CD4-positive, alpha-beta memory T cell (primary cell): ENCODE results near the gene ZNHIT2. TPM values are rescaled to one million over a fixed set of nuclear protein-coding genes. Genes with fewer than 3 reads are reported as not detected.

Experiments
- CTCF ChIA-PET: fragments of 350-600 bp; sonication (Branson Sonifier 250); formaldehyde crosslinking; loops from one replicate; lab custom pipeline; 2021; ENCODE audit warnings: inconsistent platforms; ENCODE audit not compliant: partially characterized antibody; lab: Charles Lee
- POLR2A ChIA-PET: fragments of 350-600 bp; sonication (Branson Sonifier 250); formaldehyde crosslinking; loops from one replicate; lab custom pipeline; 2021; ENCODE audit not compliant: partially characterized antibody; lab: Charles Lee
- DNase-seq, 5 donors: peaks; one replicate each; pipeline versions ENCODE4 v3.0.0 to v3.0.0-alpha.2; 2020 to 2022; ENCODE audit warnings: mixed read lengths in 1 of 5
- H3K27ac ChIP-seq: one replicate; pipeline ENCODE4 v1.7.0; 2013; ENCODE audit warnings: low read depth, low read length
- H3K27me3 ChIP-seq: 2 replicates; pipeline ENCODE4 v1.7.0; 2013; ENCODE audit warnings: mild to moderate bottlenecking, low read length, moderate library complexity; ENCODE audit not compliant: insufficient read depth
- H3K36me3 ChIP-seq: 2 replicates; pipeline ENCODE4 v1.7.0; 2013; ENCODE audit warnings: mild to moderate bottlenecking, low read length, moderate library complexity; ENCODE audit not compliant: insufficient read depth
- H3K4me1 ChIP-seq: 2 replicates; pipeline ENCODE4 v1.7.0; 2013; ENCODE audit warnings: mild to moderate bottlenecking, low read length, moderate library complexity; ENCODE audit not compliant: insufficient read depth
- H3K4me3 ChIP-seq, 2 donors: one replicate each; pipeline ENCODE4 v1.7.0; 2013; ENCODE audit warnings: low read length in 2 of 2, mild to moderate bottlenecking in 1 of 2
- H3K9me3 ChIP-seq, 2 donors: one replicate each; pipeline ENCODE4 v1.7.0; 2013; ENCODE audit warnings: low read length in 2 of 2, control low read depth in 1 of 2; ENCODE audit not compliant: control insufficient read depth in 1 of 2
- H3K27ac Mint-ChIP-seq, 7 donors: one replicate each; pipeline ENCODE4 v1.8.0; 2020 to 2021; ENCODE audit warnings: mixed read lengths in 7 of 7, mild to moderate bottlenecking in 6 of 7, inconsistent platforms in 3 of 7, moderate library complexity in 3 of 7
- H3K27me3 Mint-ChIP-seq, 2 donors: one replicate each; pipeline ENCODE4 v1.8.0; 2020 to 2021; ENCODE audit warnings: mixed read lengths in 2 of 2
- H3K36me3 Mint-ChIP-seq, 2 donors: one replicate each; pipeline ENCODE4 v1.8.0; 2020 to 2021; ENCODE audit warnings: mixed read lengths in 2 of 2, inconsistent platforms in 1 of 2, mild to moderate bottlenecking in 1 of 2
- H3K4me1 Mint-ChIP-seq, 4 donors: one replicate each; pipeline ENCODE4 v1.8.0; 2020 to 2021; ENCODE audit warnings: mixed read lengths in 4 of 4, mild to moderate bottlenecking in 1 of 4
- H3K4me3 Mint-ChIP-seq, 8 donors: one replicate each; pipeline ENCODE4 v1.8.0; 2020 to 2021; ENCODE audit warnings: mixed read lengths in 8 of 8, mild to moderate bottlenecking in 7 of 8, moderate library complexity in 6 of 8, inconsistent platforms in 3 of 8
- H3K9me3 Mint-ChIP-seq, 8 donors: one replicate each; pipeline ENCODE4 v1.8.0; 2020 to 2021; ENCODE audit warnings: mixed read lengths in 8 of 8, mild to moderate bottlenecking in 5 of 8, inconsistent platforms in 3 of 8, moderate library complexity in 1 of 8
- intact Hi-C: fragments of 100-400 bp; cut with micrococcal nuclease; formaldehyde crosslinking; loops from one replicate; pipeline ENCODE4 v1.15.1; 2023
- microRNA-seq: library from miRNA; unstranded; fragments of <30 nt; microRNA quantifications from one replicate; pipeline ENCODE4 v1.2.0, GENCODE V29; 2021; ENCODE audit warnings: borderline replicate concordance, borderline number of aligned reads, borderline microRNAs expressed, mixed read lengths
- polyA plus RNA-seq, 2 donors: library from polyadenylated mRNA; unstranded; fragments of 300-500 nt; fragmentation: Illumina TruSeq; gene quantifications; one replicate each; pipeline ENCODE4 v1.2.3, GENCODE V29; 2021
- total RNA-seq, 2 experiments: library from RNA; stranded (reverse); gene quantifications; one replicate each; pipeline ENCODE4 v1.2.3, GENCODE V29; 2021

Gene ZNHIT2
- total and polyA plus RNA-seq, 4 experiments from 2014 or later: 13.1 to 22.5 (median 16.2) TPM

DNA sequence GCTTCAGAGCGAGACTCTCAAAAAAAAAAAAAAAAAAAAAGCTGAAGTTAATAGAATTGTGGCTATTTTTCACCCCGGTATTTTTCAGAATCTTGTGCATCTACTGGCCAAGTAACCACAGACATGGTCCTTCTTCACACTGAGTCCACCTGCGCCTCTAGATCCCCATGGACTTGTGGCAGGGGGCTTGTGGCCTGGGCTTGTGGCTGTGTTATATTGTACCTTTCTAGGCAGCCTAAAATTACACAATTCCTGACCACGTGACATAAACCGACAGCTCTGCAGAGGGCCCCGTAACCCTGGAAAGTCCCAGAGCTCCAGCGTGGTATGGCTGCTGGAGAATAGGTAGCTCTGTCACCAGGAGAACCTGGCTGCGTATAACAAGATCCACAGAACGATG, 48.3 kb downstream of the ZNHIT2 start:
- no peaks in the 10 kb centered on the region for H3K4me1 Mint-ChIP-seq
- H3K4me3 Mint-ChIP-seq: no peak overlapping the region
- H3K27me3 Mint-ChIP-seq: no peaks in the 10 kb centered on the region
- DNase-seq: no peak
- intact Hi-C loops: no loop called here
- H3K27ac ChIP-seq: no peak overlapping the region
- H3K4me3 ChIP-seq: no peak overlapping the region
- no peaks in the 10 kb centered on the region for H3K27me3 ChIP-seq
- H3K4me1 ChIP-seq: no peaks in the 10 kb centered on the region
- no peaks in the 10 kb centered on the region for H3K36me3 Mint-ChIP-seq
- H3K36me3 ChIP-seq: no peaks in the 10 kb centered on the region
- no peak overlapping the region for H3K27ac Mint-ChIP-seq
- ChIA-PET CTCF (interaction anchor here (1.3 kb wide), 1 partner anchor 9 kb away, joined by 4 read pairs; no protein-coding TSS in a partner anchor), POLR2A (no interaction called here)
- peaks cover 0 to 2% (median 0%) of the 10 kb centered on the region in 8 donors for H3K9me3 Mint-ChIP-seq
- H3K9me3 ChIP-seq: no peaks in the 10 kb centered on the region

DNA sequence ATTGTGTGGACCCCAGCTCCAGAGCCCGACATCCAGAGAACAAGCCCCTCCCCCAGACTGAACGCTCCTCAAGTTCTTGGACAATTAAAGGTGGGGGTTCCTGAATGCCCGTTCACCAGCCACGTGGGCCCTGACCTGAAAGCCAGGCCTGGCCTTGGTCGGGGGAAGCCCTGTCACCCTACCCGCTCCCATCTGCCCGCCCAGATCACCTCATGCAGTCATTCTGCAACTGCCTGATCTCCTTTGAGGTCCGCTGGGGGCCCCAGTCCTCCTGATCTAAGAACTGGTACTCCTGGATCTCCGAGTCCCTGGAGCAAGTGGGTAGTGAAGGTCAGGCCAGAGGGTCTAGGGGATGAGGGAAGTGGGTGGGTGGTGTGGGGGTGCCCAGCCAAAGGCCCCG, 50.1 kb downstream of the ZNHIT2 start:
- no peaks in the 10 kb centered on the region for H3K36me3 ChIP-seq
- ChIA-PET POLR2A (no interaction called here), CTCF (no interaction called here)
- no peaks in the 10 kb centered on the region for H3K36me3 Mint-ChIP-seq
- H3K27ac Mint-ChIP-seq: no peak overlapping the region
- H3K9me3 Mint-ChIP-seq: no peaks in the 10 kb centered on the region
- H3K4me3 Mint-ChIP-seq: no peak overlapping the region
- no peaks in the 10 kb centered on the region for H3K9me3 ChIP-seq
- H3K27me3 Mint-ChIP-seq: no peaks in the 10 kb centered on the region
- H3K27me3 ChIP-seq: no peaks in the 10 kb centered on the region
- no peak overlapping the region for H3K27ac ChIP-seq
- no peak for DNase-seq
- no peak overlapping the region for H3K4me3 ChIP-seq
- H3K4me1 Mint-ChIP-seq: no peaks in the 10 kb centered on the region
- intact Hi-C loops: no loop called here
- H3K4me1 ChIP-seq: no peaks in the 10 kb centered on the region

- Mint-ChIP-seq H3K4me3 (no peak overlapping the region), H3K4me1 (no peaks in the 10 kb centered on the region), H3K27me3 (no peaks in the 10 kb centered on the region), H3K36me3 (no peaks in the 10 kb centered on the region), H3K9me3 (no peaks in the 10 kb centered on the region), H3K27ac (no peak overlapping the region)
- ChIA-PET CTCF (no interaction called here), POLR2A (no interaction called here)
- H3K9me3 ChIP-seq: no peaks in the 10 kb centered on the region
- intact Hi-C loops: no loop called here
- no peaks in the 10 kb centered on the region for H3K4me1 ChIP-seq
- H3K4me3 ChIP-seq: no peak overlapping the region
- DNase-seq: no peak
- no peak overlapping the region for H3K27ac ChIP-seq
- H3K27me3 ChIP-seq: no peaks in the 10 kb centered on the region
- H3K36me3 ChIP-seq: no peaks in the 10 kb centered on the region
Observed at GRCh38 chr11:65066805-65067291, 50.7 kb downstream of the ZNHIT2 start.

Small RNA genes within 50 kb of the gene (microRNA-seq; reads per million reads assigned to microRNA genes)
- not detected for gene MIR6751

Other genes starting within 250 kb of the ZNHIT2 start
- gene EHD1, start 239.1 kb downstream of the ZNHIT2 start, total RNA-seq: 100 to 1,000 TPM; 268 to 279 TPM
- gene EHD1, start 239.1 kb downstream of the ZNHIT2 start, polyA plus RNA-seq: 100 to 1,000 TPM; 125 to 200 TPM
- gene ATG2A, start 200.5 kb downstream of the ZNHIT2 start, total RNA-seq: 10 to 100 TPM; 45.7 to 47.3 TPM
- 1 to 10 TPM; 4.1 to 6.3 TPM for gene ATG2A, start 200.5 kb downstream of the ZNHIT2 start, polyA plus RNA-seq
- gene PPP2R5B, start 193.0 kb downstream of the ZNHIT2 start, total RNA-seq: 10 to 100 TPM; 14.0 to 15.8 TPM
- gene PPP2R5B, start 193.0 kb downstream of the ZNHIT2 start, polyA plus RNA-seq: 1 to 10 TPM; 5.6 to 8.8 TPM
- under 1 TPM in 1 of 2 experiments, not detected in 1; 0.47 TPM for gene GPHA2, start 181.8 kb downstream of the ZNHIT2 start, total RNA-seq
- gene GPHA2, start 181.8 kb downstream of the ZNHIT2 start, polyA plus RNA-seq: not detected
- gene MAJIN, start 145.6 kb downstream of the ZNHIT2 start, total RNA-seq: under 1 TPM; 0.44 to 0.91 TPM
- not detected for gene MAJIN, start 145.6 kb downstream of the ZNHIT2 start, polyA plus RNA-seq
- gene BATF2, start 120.7 kb downstream of the ZNHIT2 start, total RNA-seq: under 1 TPM in 1 of 2 experiments, not detected in 1; 0.17 TPM
- not detected for gene BATF2, start 120.7 kb downstream of the ZNHIT2 start, polyA plus RNA-seq
- 10 to 100 TPM; 30.6 to 32.3 TPM for gene ARL2, start 103.5 kb downstream of the ZNHIT2 start, total RNA-seq
- 100 to 1,000 TPM in 1 of 2 donors, 10 to 100 TPM in 1; 83.5 to 114 TPM for gene ARL2, start 103.5 kb downstream of the ZNHIT2 start, polyA plus RNA-seq
- gene SNX15, start 90.3 kb downstream of the ZNHIT2 start, total RNA-seq: 10 to 100 TPM; 24.5 to 26.7 TPM
- 10 to 100 TPM; 19.8 to 23.2 TPM for gene SNX15, start 90.3 kb downstream of the ZNHIT2 start, polyA plus RNA-seq
- 10 to 100 TPM in 1 of 2 experiments, 1 to 10 TPM in 1; 9.4 to 10.5 TPM for gene SAC3D1, start 76.5 kb downstream of the ZNHIT2 start, total RNA-seq
- 10 to 100 TPM in 1 of 2 donors, 1 to 10 TPM in 1; 6.8 to 10.6 TPM for gene SAC3D1, start 76.5 kb downstream of the ZNHIT2 start, polyA plus RNA-seq
- gene NAALADL1, start 59.1 kb downstream of the ZNHIT2 start, total RNA-seq: 10 to 100 TPM; 22.4 to 23.4 TPM
- 10 to 100 TPM; 16.6 to 27.0 TPM for gene NAALADL1, start 59.1 kb downstream of the ZNHIT2 start, polyA plus RNA-seq
- gene CDCA5, start 33.7 kb downstream of the ZNHIT2 start, total RNA-seq: under 1 TPM; 0.41 to 0.64 TPM
- under 1 TPM in 1 of 2 donors, not detected in 1; 0.41 TPM for gene CDCA5, start 33.7 kb downstream of the ZNHIT2 start, polyA plus RNA-seq
- 10 to 100 TPM; 48.6 to 51.9 TPM for gene ZFPL1, start 33.5 kb downstream of the ZNHIT2 start, total RNA-seq
- 10 to 100 TPM; 28.7 to 31.0 TPM for gene ZFPL1, start 33.5 kb downstream of the ZNHIT2 start, polyA plus RNA-seq
- 100 to 1,000 TPM; 221 to 226 TPM for gene VPS51, start 21.5 kb downstream of the ZNHIT2 start, total RNA-seq
- gene VPS51, start 21.5 kb downstream of the ZNHIT2 start, polyA plus RNA-seq: 100 to 1,000 TPM in 1 of 2 donors, 10 to 100 TPM in 1; 87.0 to 113 TPM
- 10 to 100 TPM; 22.4 to 27.2 TPM for gene TM7SF2, start 5.8 kb downstream of the ZNHIT2 start, total RNA-seq
- gene TM7SF2, start 5.8 kb downstream of the ZNHIT2 start, polyA plus RNA-seq: 10 to 100 TPM in 1 of 2 donors, 1 to 10 TPM in 1; 9.1 to 12.1 TPM
- 1,000 to 10,000 TPM; 1,571 to 1,690 TPM for gene FAU, start 4.4 kb upstream of the ZNHIT2 start, total RNA-seq
- 1,000 to 10,000 TPM in 1 of 2 donors, 100 to 1,000 TPM in 1; 913 to 1,018 TPM for gene FAU, start 4.4 kb upstream of the ZNHIT2 start, polyA plus RNA-seq
- 10 to 100 TPM; 59.6 to 60.6 TPM for gene MRPL49, start 4.6 kb upstream of the ZNHIT2 start, total RNA-seq
- gene MRPL49, start 4.6 kb upstream of the ZNHIT2 start, polyA plus RNA-seq: 100 to 1,000 TPM in 1 of 2 donors, 10 to 100 TPM in 1; 81.1 to 118 TPM
- gene SYVN1, start 16.8 kb upstream of the ZNHIT2 start, total RNA-seq: 10 to 100 TPM; 74.0 to 76.5 TPM
- 10 to 100 TPM in 1 of 2 donors, 1 to 10 TPM in 1; 2.8 to 17.0 TPM for gene SYVN1, start 16.8 kb upstream of the ZNHIT2 start, polyA plus RNA-seq
- gene SPDYC, start 52.5 kb upstream of the ZNHIT2 start, total RNA-seq: not detected
- gene SPDYC, start 52.5 kb upstream of the ZNHIT2 start, polyA plus RNA-seq: not detected
- gene CAPN1, start 64.2 kb upstream of the ZNHIT2 start, total RNA-seq: 100 to 1,000 TPM; 135 to 141 TPM
- 100 to 1,000 TPM; 115 to 127 TPM for gene CAPN1, start 64.2 kb upstream of the ZNHIT2 start, polyA plus RNA-seq
- 10 to 100 TPM; 26.4 to 27.3 TPM for gene POLA2, start 144.3 kb upstream of the ZNHIT2 start, total RNA-seq
- gene POLA2, start 144.3 kb upstream of the ZNHIT2 start, polyA plus RNA-seq: 10 to 100 TPM in 1 of 2 donors, 1 to 10 TPM in 1; 7.8 to 13.7 TPM
- gene CDC42EP2, start 197.2 kb upstream of the ZNHIT2 start, total RNA-seq: under 1 TPM; 0.55 to 0.67 TPM
- not detected for gene CDC42EP2, start 197.2 kb upstream of the ZNHIT2 start, polyA plus RNA-seq
- gene DPF2, start 216.2 kb upstream of the ZNHIT2 start, total RNA-seq: 100 to 1,000 TPM; 101 to 102 TPM
- gene DPF2, start 216.2 kb upstream of the ZNHIT2 start, polyA plus RNA-seq: 10 to 100 TPM; 65.1 to 67.8 TPM
- 1 to 10 TPM in 1 of 2 experiments, under 1 TPM in 1; 0.96 to 1.1 TPM for gene TIGD3, start 237.1 kb upstream of the ZNHIT2 start, total RNA-seq
- gene TIGD3, start 237.1 kb upstream of the ZNHIT2 start, polyA plus RNA-seq: under 1 TPM in 1 of 2 donors, not detected in 1; 0.26 TPM